WTC11 (cell line): ENCODE measurements around the gene CCDC93. TPM values are rescaled to one million over a fixed set of nuclear protein-coding genes. Genes with fewer than 3 reads are reported as not detected.

ENCODE experiments used
- ATAC-seq: fragments of 200-7000 bp; cut with Tn5 transposase; 2 replicates; pipeline ENCODE4 v1.10.0; 2021; ENCODE audit warnings: mild to moderate bottlenecking, moderate library complexity
- CTCF ChIA-PET: fragments of 300-600 bp; sonication (Branson Sonifier 250); formaldehyde crosslinking; loops from one replicate; lab custom pipeline; 2021; ENCODE audit warnings: antibody characterized with exemption; lab: Charles Lee
- POLR2A ChIA-PET: fragments of 350-600 bp; sonication (Branson Sonifier 250); formaldehyde crosslinking; loops from one replicate; lab custom pipeline; 2021; ENCODE audit warnings: antibody characterized with exemption; lab: Charles Lee
- DNase-seq: peaks from one replicate; pipeline ENCODE4 v3.0.0; 2021; ENCODE audit warnings: low spot score
- H3K27ac Mint-ChIP-seq: 2 replicates; pipeline ENCODE4 v1.8.0; 2021; ENCODE audit warnings: mixed read lengths
- H3K27me3 Mint-ChIP-seq: 2 replicates; pipeline ENCODE4 v1.8.0; 2021; ENCODE audit warnings: low read depth, mild to moderate bottlenecking, moderate library complexity, mixed read lengths
- H3K36me3 Mint-ChIP-seq: 2 replicates; pipeline ENCODE4 v1.8.0; 2021; ENCODE audit warnings: mixed read lengths
- H3K4me1 Mint-ChIP-seq: 2 replicates; pipeline ENCODE4 v1.8.0; 2022; ENCODE audit warnings: mixed read lengths
- H3K4me3 Mint-ChIP-seq: 2 replicates; pipeline ENCODE4 v1.8.0; 2021; ENCODE audit warnings: mild to moderate bottlenecking, moderate library complexity, mixed read lengths
- H3K9me3 Mint-ChIP-seq: 2 replicates; pipeline ENCODE4 v1.8.0; 2021; ENCODE audit warnings: mixed read lengths
- AR ChIP-seq: fragments of 250-450 bp; sonication (Bioruptor Pico); IDR thresholded peaks from 2 replicates; pipeline ENCODE4 v1.9.0; 2021; ENCODE audit warnings: mild to moderate bottlenecking
- ATF3 ChIP-seq: sonication (generic); formaldehyde crosslinking; conservative IDR thresholded peaks from 2 replicates; pipeline ENCODE4 v1.8.1; 2022; ENCODE audit warnings: mild to moderate bottlenecking, missing genetic modification reagents
- ATF6 ChIP-seq: sonication (generic); formaldehyde crosslinking; IDR thresholded peaks from 2 replicates; pipeline ENCODE4 v1.8.1; 2023; ENCODE audit warnings: mild to moderate bottlenecking, missing genetic modification reagents
- ERG ChIP-seq: fragments of 250-450 bp; sonication (Bioruptor Pico); IDR thresholded peaks from 2 replicates; pipeline ENCODE4 v1.8.0; 2021; ENCODE audit warnings: mild to moderate bottlenecking
- ETV6 ChIP-seq: sonication (generic); formaldehyde crosslinking; IDR thresholded peaks from 2 replicates; pipeline ENCODE4 v1.8.1; 2022; ENCODE audit warnings: mild to moderate bottlenecking, missing genetic modification reagents
- GRHL2 ChIP-seq: fragments of 250-450 bp; sonication (Bioruptor Pico); IDR thresholded peaks from 2 replicates; pipeline ENCODE4 v1.8.0; 2022; ENCODE audit warnings: mild to moderate bottlenecking, moderate library complexity; ENCODE audit not compliant: insufficient replicate concordance, severe bottlenecking
- HMGA2 ChIP-seq: fragments of 250-450 bp; sonication (Bioruptor Pico); IDR thresholded peaks from 2 replicates; pipeline ENCODE4 v1.4.0; 2021; ENCODE audit warnings: mild to moderate bottlenecking, moderate library complexity
- PREB ChIP-seq: sonication (generic); formaldehyde crosslinking; IDR thresholded peaks from 2 replicates; pipeline ENCODE4 v1.8.1; 2022; ENCODE audit warnings: mild to moderate bottlenecking, missing genetic modification reagents, moderate library complexity, borderline replicate concordance
- SMAD3 ChIP-seq: sonication (generic); formaldehyde crosslinking; IDR thresholded peaks from 2 replicates; pipeline ENCODE4 v1.8.0; 2022; ENCODE audit warnings: missing genetic modification reagents, mild to moderate bottlenecking, borderline replicate concordance
- SP1 ChIP-seq: sonication (generic); formaldehyde crosslinking; conservative IDR thresholded peaks from 2 replicates; pipeline ENCODE4 v1.8.1; 2022; ENCODE audit warnings: missing genetic modification reagents
- STAT6 ChIP-seq: sonication (generic); formaldehyde crosslinking; conservative IDR thresholded peaks from 2 replicates; pipeline ENCODE4 v1.8.1; 2023; ENCODE audit warnings: mild to moderate bottlenecking, low read depth, missing genetic modification reagents, moderate library complexity
- TCF7 ChIP-seq: sonication (generic); formaldehyde crosslinking; IDR thresholded peaks from 2 replicates; pipeline ENCODE4 v1.8.0; 2022; ENCODE audit warnings: mild to moderate bottlenecking, low read depth, missing genetic modification reagents, moderate library complexity
- USF1 ChIP-seq: sonication (generic); formaldehyde crosslinking; IDR thresholded peaks from 2 replicates; pipeline ENCODE4 v1.8.0; 2022; ENCODE audit warnings: mild to moderate bottlenecking, missing genetic modification reagents
- ZNF232 ChIP-seq: sonication (generic); formaldehyde crosslinking; IDR thresholded peaks from 2 replicates; pipeline ENCODE4 v1.8.0; 2022; ENCODE audit warnings: mild to moderate bottlenecking, missing genetic modification reagents
- total RNA-seq: library from RNA; stranded (reverse); gene quantifications from 3 replicates; pipeline ENCODE4 v1.2.3, GENCODE V29; 2021

Gene CCDC93
- total RNA-seq, 1 experiment from 2014 or later: 16.9 TPM

- Mint-ChIP-seq H3K4me1 (peaks cover 6% of the 10 kb centered on the region; the same call in 1 of the 2 replicates), H3K27ac (no peak overlapping the region), H3K36me3 (peaks cover 73% of the 10 kb centered on the region), H3K9me3 (no peaks in the 10 kb centered on the region), H3K27me3 (no peaks in the 10 kb centered on the region), H3K4me3 (no peak overlapping the region)
- CTCF ChIA-PET: no interaction called here
- POLR2A ChIA-PET: no interaction called here
- ATAC-seq: no peak
- TF ChIP-seq ATF6 (CRISPR knock-in tag) (no peak), HMGA2 (no peak), STAT6 (no peak), ZNF232 (CRISPR knock-in tag) (no peak), SP1 (CRISPR knock-in tag) (no peak), ETV6 (CRISPR knock-in tag) (no peak), TCF7 (CRISPR knock-in tag) (no peak), USF1 (CRISPR knock-in tag) (no peak), GRHL2 (CRISPR knock-in tag) (no peak)
- TF ChIP-seq, all 79 proteins: peak for 0
- no peak for DNase-seq
These were observed 81.9 kb downstream of the CCDC93 start for GRCh38 chr2:117931978-117932377.

GRCh38 chr2:117931266-117931665 is 82.6 kb downstream of the CCDC93 start:
- ChIA-PET POLR2A (interaction anchor here (0.6 kb wide), 1 partner anchor 92 kb away, joined by 3 read pairs; no protein-coding TSS in a partner anchor), CTCF (interaction anchor here (0.6 kb wide), 1 partner anchor 101 kb away, joined by 5 read pairs; no protein-coding TSS in a partner anchor)
- Mint-ChIP-seq H3K4me3 (no peak overlapping the region), H3K27ac (no peak overlapping the region), H3K9me3 (no peaks in the 10 kb centered on the region), H3K27me3 (no peaks in the 10 kb centered on the region), H3K36me3 (peaks cover 69% of the 10 kb centered on the region), H3K4me1 (peaks cover 6% of the 10 kb centered on the region; the same call in 1 of the 2 replicates)
- ATAC-seq: no peak
- no peak for DNase-seq
- TF ChIP-seq ATF3 (CRISPR knock-in tag) (no peak), SMAD3 (no peak), PREB (CRISPR knock-in tag) (no peak), ERG (CRISPR knock-in tag) (no peak), AR (CRISPR knock-in tag) (no peak)
